Measurements from ENCODE around the gene OR51S1. TPM values are rescaled to one million over a fixed set of nuclear protein-coding genes. Genes with fewer than 3 reads are reported as not detected.

Gene OR51S1
- total and polyA plus RNA-seq, 2 of the 13 experiments (the other 11 are each of a cell fraction or from before 2014, with no cell fraction given), result not detected

DNA sequence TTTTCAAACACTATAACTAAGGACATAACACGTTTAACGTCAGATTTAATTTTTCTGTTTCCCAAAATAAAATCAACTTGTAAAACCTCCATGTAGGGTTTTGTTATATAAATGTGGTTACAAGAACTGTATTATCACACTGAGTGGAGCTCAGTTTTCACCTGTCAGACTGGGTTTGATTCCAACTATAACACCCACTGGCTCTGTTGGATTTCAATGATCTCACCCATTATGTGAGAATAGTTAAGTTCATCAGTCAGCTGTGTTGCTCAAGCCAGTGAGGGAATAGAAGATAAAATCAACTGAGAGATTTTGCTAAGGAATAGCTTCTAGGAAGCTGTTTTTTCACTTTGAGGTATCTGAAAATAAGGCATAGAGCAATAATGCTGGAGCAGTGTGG, 39.8 kb downstream of the OR51S1 start:
- H3K27me3 ChIP-seq (ENCODE audit: control insufficient read depth in 1 of 2, insufficient read depth in 2 of 2, low read length in 2 of 2), result peaks cover 0 to 6% of the 10 kb centered on the region in 2 experiments; a peak in 1 of 5 replicates
- no peak for FAIRE-seq
- H3K36me3 ChIP-seq (replicated peaks in 1 of 2; ENCODE audit: control insufficient read depth in 1 of 2, insufficient read depth in 2 of 2, low read length in 2 of 2), result no peaks in the 10 kb centered on the region
- no peak for TF ChIP-seq NRL (CRISPR knock-in tag; IDR thresholded peaks at IDR 0.05; ENCODE audit: borderline replicate concordance)
- no peak for TF ChIP-seq NFKBIZ (CRISPR knock-in tag; IDR thresholded peaks at IDR 0.05)
- TF ChIP-seq GATAD1 (CRISPR knock-in tag; IDR thresholded peaks at IDR 0.05), result no peak
- TF ChIP-seq ZEB1 (IDR thresholded peaks at IDR 0.05; ENCODE audit: insufficient replicate concordance, low read depth), result no peak
- TF ChIP-seq, protein P1, sequence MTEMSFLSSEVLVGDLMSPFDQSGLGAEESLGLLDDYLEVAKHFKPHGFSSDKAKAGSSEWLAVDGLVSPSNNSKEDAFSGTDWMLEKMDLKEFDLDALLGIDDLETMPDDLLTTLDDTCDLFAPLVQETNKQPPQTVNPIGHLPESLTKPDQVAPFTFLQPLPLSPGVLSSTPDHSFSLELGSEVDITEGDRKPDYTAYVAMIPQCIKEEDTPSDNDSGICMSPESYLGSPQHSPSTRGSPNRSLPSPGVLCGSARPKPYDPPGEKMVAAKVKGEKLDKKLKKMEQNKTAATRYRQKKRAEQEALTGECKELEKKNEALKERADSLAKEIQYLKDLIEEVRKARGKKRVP (CRISPR knock-in tag; IDR thresholded peaks at IDR 0.05), result no peak
- no peak for TF ChIP-seq SALL2 (CRISPR knock-in tag; IDR thresholded peaks at IDR 0.05)
- no peak for TF ChIP-seq RBAK (CRISPR knock-in tag; IDR thresholded peaks at IDR 0.05)
- TF ChIP-seq ZBTB7A (CRISPR knock-in tag; IDR thresholded peaks at IDR 0.05), result no peak
- WGBS (ENCODE audit: low lambda C conversion rate), result 5% methylated on average over 2 of the region's 2 CpGs
- H2AFZ ChIP-seq (ENCODE audit: low read length), result no peak overlapping the region
- H3K9ac ChIP-seq (ENCODE audit: insufficient read depth, low read depth, low read length), result no peak overlapping the region
- no peak overlapping the region for H3K4me2 ChIP-seq (ENCODE audit: low read depth, low read length)
- DNase-seq (ENCODE audit: low spot score), result no peak
- ChIA-PET CTCF (ENCODE audit: low intra/inter-chr PET ratio, low total read pairs) (no interaction called here), POLR2A (no interaction called here)
- no peaks in the 10 kb centered on the region for H3K4me1 ChIP-seq (ENCODE audit: insufficient read depth, low read length)
- no peaks in the 10 kb centered on the region for H3K9me3 ChIP-seq (ENCODE audit: low read length)
- in situ Hi-C loops (cut with HindIII; ENCODE audit: extremely low pct_ligation_motif_present, low pct_unique_long_range_greater_than_20kb), result no loop called here
- H3K79me2 ChIP-seq (ENCODE audit: insufficient read depth, low read length), result no peaks in the 10 kb centered on the region
- BruUV-seq (replicated peaks), result no TSS peak
- H3K4me3 ChIP-seq (replicated peaks in 1 of 3; ENCODE audit: insufficient read depth in 1 of 3, low read depth in 2 of 3, low read length in 3 of 3), result no peak overlapping the region
- intact Hi-C loops (cut with micrococcal nuclease; ENCODE audit: unreplicated experiment), result no loop called here
- H3K27ac ChIP-seq (ENCODE audit: extremely low read length, insufficient read depth, low read length), result no peak overlapping the region
- no peak for ATAC-seq
- H4K20me1 ChIP-seq (ENCODE audit: insufficient read depth, low read length), result no peaks in the 10 kb centered on the region

DNA sequence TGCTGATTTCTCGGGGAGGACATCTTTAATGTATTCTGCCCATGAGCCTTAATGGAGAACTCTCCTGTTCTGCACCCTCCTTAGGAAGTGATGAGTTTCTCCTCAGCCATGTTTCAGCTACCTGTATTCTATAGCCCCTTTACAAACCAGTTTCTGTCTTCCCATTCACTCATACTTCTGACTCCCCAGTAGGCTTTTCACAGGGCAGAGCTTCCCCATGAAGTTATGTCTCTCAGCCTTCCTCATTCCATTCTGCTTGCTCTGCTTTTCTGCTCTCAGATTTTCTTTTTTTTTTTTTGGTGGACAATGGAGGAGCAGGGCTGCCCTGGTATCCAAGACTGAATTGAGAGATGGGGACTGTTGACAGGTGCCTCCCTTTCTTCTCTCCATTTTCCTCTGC, 40.5 kb downstream of the OR51S1 start:
- WGBS (ENCODE audit: low lambda C conversion rate), result 0% methylated on average over 1 of the region's 1 CpG

More for the DNA sequence above, 40.5 kb downstream of the OR51S1 start:
- Histone ChIP-seq H3K27me3 (ENCODE audit: control insufficient read depth in 1 of 2, insufficient read depth in 2 of 2, low read length in 2 of 2) (peaks cover 0 to 6% of the 10 kb centered on the region in 2 experiments; a peak in 1 of 5 replicates), H3K4me3 (replicated peaks in 1 of 3; ENCODE audit: insufficient read depth in 1 of 3, low read depth in 2 of 3, low read length in 3 of 3) (no peak overlapping the region), H3K9me3 (ENCODE audit: low read length) (no peaks in the 10 kb centered on the region), H3K79me2 (ENCODE audit: insufficient read depth, low read length) (no peaks in the 10 kb centered on the region), H3K4me2 (ENCODE audit: low read depth, low read length) (no peak overlapping the region), H3K36me3 (replicated peaks in 1 of 2; ENCODE audit: control insufficient read depth in 1 of 2, insufficient read depth in 2 of 2, low read length in 2 of 2) (no peaks in the 10 kb centered on the region), H2AFZ (ENCODE audit: low read length) (no peak overlapping the region), H4K20me1 (ENCODE audit: insufficient read depth, low read length) (no peaks in the 10 kb centered on the region), H3K4me1 (ENCODE audit: insufficient read depth, low read length) (no peaks in the 10 kb centered on the region), H3K9ac (ENCODE audit: insufficient read depth, low read depth, low read length) (no peak overlapping the region), H3K27ac (ENCODE audit: extremely low read length, insufficient read depth, low read length) (no peak overlapping the region)
- ChIA-PET CTCF (ENCODE audit: low intra/inter-chr PET ratio, low total read pairs) (no interaction called here), POLR2A (no interaction called here)
- BruUV-seq (replicated peaks), result no TSS peak
- FAIRE-seq (no peak), DNase-seq (ENCODE audit: low spot score) (no peak), ATAC-seq (no peak)
- TF ChIP-seq PHF21A (CRISPR knock-in tag; IDR thresholded peaks at IDR 0.05) (no peak), MED8 (CRISPR knock-in tag; IDR thresholded peaks at IDR 0.05; ENCODE audit: insufficient replicate concordance) (no peak), RBM22 (optimal IDR thresholded peaks at IDR 0.05; ENCODE audit: low read length) (no peak), ZNF367 (CRISPR knock-in tag; IDR thresholded peaks at IDR 0.05; ENCODE audit: borderline replicate concordance) (no peak), GATAD2A (CRISPR knock-in tag; IDR thresholded peaks at IDR 0.05) (no peak)
- intact Hi-C loops (cut with micrococcal nuclease; ENCODE audit: unreplicated experiment), result no loop called here
- in situ Hi-C loops (cut with HindIII; ENCODE audit: extremely low pct_ligation_motif_present, low pct_unique_long_range_greater_than_20kb), result no loop called here
